H1 (cell line): ENCODE data around the gene FAM221B. TPM values are rescaled to one million over a fixed set of nuclear protein-coding genes. Genes with fewer than 3 reads are reported as not detected.

Experiments
- CTCF ChIA-PET: fragments of 300-600 bp; sonication (Branson Sonifier 250); formaldehyde crosslinking; loops from one replicate; lab custom pipeline; 2021; ENCODE audit not compliant: partially characterized antibody; lab: Charles Lee
- POLR2A ChIA-PET: fragments of 300-600 bp; sonication (Branson Sonifier 250); formaldehyde crosslinking; loops from one replicate; lab custom pipeline; 2021; ENCODE audit warnings: inconsistent platforms; ENCODE audit not compliant: partially characterized antibody; lab: Charles Lee
- DNase-seq, 2 experiments: peaks; one replicate each; pipeline versions ENCODE4 v3.0.0 to v3.0.0-alpha.2; 2010 to 2022; ENCODE audit warnings: low spot score in 2 of 2, low read depth in 1 of 2, mixed read lengths in 1 of 2
- FAIRE-seq: peaks from 2 replicates; lab custom pipeline; 2011; peaks lifted over from hg19 to GRCh38; lab: Jason Lieb, UNC
- H2AFZ ChIP-seq: 2 replicates; pipeline ENCODE4 v1.8.1; 2012; ENCODE audit warnings: low read length, inconsistent platforms
- H2AK5ac ChIP-seq: 2 replicates; pipeline ENCODE4 v1.6.1; 2013; ENCODE audit warnings: low read depth, low read length
- H2BK120ac ChIP-seq: replicated peaks from 2 replicates; pipeline ENCODE3; 2013; ENCODE audit warnings: low read depth, low read length, inconsistent platforms
- H2BK12ac ChIP-seq: 2 replicates; pipeline ENCODE4 v1.6.1; 2013; ENCODE audit warnings: low read depth, low read length
- H2BK15ac ChIP-seq: 2 replicates; pipeline ENCODE4 v1.6.1; 2013; ENCODE audit warnings: low read length
- H2BK20ac ChIP-seq: 2 replicates; pipeline ENCODE4 v1.6.1; 2013; ENCODE audit warnings: low read length
- H2BK5ac ChIP-seq: 2 replicates; pipeline ENCODE4 v1.6.1; 2013; ENCODE audit warnings: low read depth, low read length
- H3K14ac ChIP-seq: 2 replicates; pipeline ENCODE4 v1.6.1; 2013; ENCODE audit warnings: inconsistent platforms; ENCODE audit not compliant: insufficient read length
- H3K18ac ChIP-seq: 2 replicates; pipeline ENCODE4 v1.6.1; 2013; ENCODE audit warnings: low read length; ENCODE audit errors: extremely low read depth
- H3K23ac ChIP-seq: 2 replicates; pipeline ENCODE4 v1.6.1; 2013; ENCODE audit warnings: inconsistent platforms; ENCODE audit not compliant: insufficient read length
- H3K23me2 ChIP-seq: 2 replicates; pipeline ENCODE4 v1.6.1; 2013; ENCODE audit warnings: low read depth, low read length
- H3K27ac ChIP-seq: 2 replicates; pipeline ENCODE4 v1.6.1; 2011; ENCODE audit warnings: low read depth, low read length, inconsistent platforms
- H3K27me3 ChIP-seq, 4 experiments: replicated peaks in 1 of 4; 1 replicate in 1 of 4; 2 replicates in 3 of 4; pipeline versions ENCODE4 v1.6.1 to v1.8.1; 2011 to 2013; ENCODE audit warnings: low read length in 3 of 4, mild to moderate bottlenecking in 3 of 4, inconsistent platforms in 2 of 4, mixed read lengths in 2 of 4, moderate library complexity in 1 of 4; ENCODE audit not compliant: control insufficient read depth in 3 of 4, insufficient read depth in 3 of 4; ENCODE audit errors: extremely low read depth in 1 of 4
- H3K36me3 ChIP-seq, 4 experiments: 2 replicates each; pipeline versions ENCODE4 v1.6.1 to v1.8.1; 2011 to 2013; ENCODE audit warnings: mild to moderate bottlenecking in 4 of 4, low read length in 3 of 4, moderate library complexity in 2 of 4, control low read depth in 1 of 4, inconsistent platforms in 1 of 4; ENCODE audit not compliant: insufficient read depth in 4 of 4, control insufficient read depth in 2 of 4
- H3K4ac ChIP-seq: replicated peaks from 2 replicates; pipeline ENCODE3; 2013; ENCODE audit warnings: low read length, low read depth, mixed read lengths, inconsistent platforms; ENCODE audit not compliant: insufficient read length
- H3K4me1 ChIP-seq, 4 experiments: replicated peaks in 1 of 4; 1 replicate in 1 of 4; 2 replicates in 3 of 4; pipeline versions ENCODE4 v1.6.1 to v1.8.1; 2011 to 2013; ENCODE audit warnings: low read length in 3 of 4, inconsistent platforms in 2 of 4, mixed read lengths in 1 of 4; ENCODE audit not compliant: insufficient read depth in 4 of 4, control insufficient read depth in 3 of 4
- H3K4me2 ChIP-seq, 2 experiments: 2 replicates each; pipeline versions ENCODE4 v1.6.1 to v1.8.1; 2011 to 2013; ENCODE audit warnings: low read depth in 2 of 2, low read length in 2 of 2, control low read depth in 1 of 2, inconsistent platforms in 1 of 2, mild to moderate bottlenecking in 1 of 2; ENCODE audit not compliant: insufficient read depth in 1 of 2
- H3K4me3 ChIP-seq, 4 experiments: fragments of 200-600, 300-600 bp in 1 of 4; sonication (generic), shearing (Covaris generic), sonication (Bioruptor Twin) in 1 of 4; 2 replicates each; pipeline versions ENCODE4 v1.5.1 to v1.8.1; 2011 to 2016; ENCODE audit warnings: low read length in 4 of 4, low read depth in 3 of 4, control low read depth in 2 of 4, inconsistent platforms in 2 of 4, mild to moderate bottlenecking in 2 of 4, mixed read lengths in 1 of 4, moderate library complexity in 1 of 4; ENCODE audit not compliant: insufficient read depth in 2 of 4; ENCODE audit errors: extremely low read depth in 1 of 4
- H3K56ac ChIP-seq: replicated peaks from 2 replicates; pipeline ENCODE3; 2013; ENCODE audit warnings: low read depth, mild to moderate bottlenecking, mixed read lengths, low read length, inconsistent platforms; ENCODE audit not compliant: insufficient read length
- H3K79me1 ChIP-seq: 2 replicates; pipeline ENCODE4 v1.6.1; 2013; ENCODE audit warnings: low read depth, low read length, control low read depth
- H3K79me2 ChIP-seq, 2 experiments: 2 replicates each; pipeline versions ENCODE4 v1.6.1 to v1.8.1; 2012 to 2013; ENCODE audit warnings: low read length in 2 of 2, mild to moderate bottlenecking in 2 of 2, inconsistent platforms in 1 of 2; ENCODE audit not compliant: insufficient read depth in 2 of 2, control insufficient read depth in 1 of 2
- H3K9ac ChIP-seq, 4 experiments: replicated peaks in 1 of 4; 1 replicate in 1 of 4; 2 replicates in 3 of 4; pipeline versions ENCODE4 v1.6.1 to v1.8.1; 2011 to 2013; ENCODE audit warnings: low read depth in 3 of 4, low read length in 3 of 4, control low read depth in 2 of 4, mild to moderate bottlenecking in 2 of 4, moderate library complexity in 2 of 4, inconsistent platforms in 1 of 4; ENCODE audit errors: extremely low read depth in 1 of 4
- H3K9me3 ChIP-seq, 2 experiments: 2 replicates each; pipeline versions ENCODE4 v1.6.1 to v1.8.1; 2012 to 2013; ENCODE audit warnings: mild to moderate bottlenecking in 2 of 2, moderate library complexity in 2 of 2, control low read depth in 1 of 2, inconsistent platforms in 1 of 2, low read depth in 1 of 2, low read length in 1 of 2, mixed read lengths in 1 of 2; ENCODE audit not compliant: insufficient read depth in 2 of 2
- H4K20me1 ChIP-seq, 2 experiments: replicated peaks in 1 of 2; 2 replicates each; pipeline versions ENCODE3 to v1.8.1; 2011 to 2013; ENCODE audit warnings: inconsistent platforms in 2 of 2, low read length in 2 of 2, mild to moderate bottlenecking in 1 of 2; ENCODE audit not compliant: insufficient read depth in 2 of 2, control insufficient read depth in 1 of 2
- H4K5ac ChIP-seq: 2 replicates; pipeline ENCODE4 v1.6.1; 2013; ENCODE audit warnings: low read length, low read depth, mixed read lengths, inconsistent platforms; ENCODE audit not compliant: insufficient read length
- H4K8ac ChIP-seq: 2 replicates; pipeline ENCODE4 v1.8.0; 2013; ENCODE audit warnings: mild to moderate bottlenecking, moderate library complexity, low read length, inconsistent platforms; ENCODE audit not compliant: insufficient read depth; ENCODE audit errors: extremely low read depth
- H4K91ac ChIP-seq: replicated peaks from 2 replicates; pipeline ENCODE3; 2013; ENCODE audit warnings: low read length, mixed read lengths, inconsistent platforms; ENCODE audit not compliant: insufficient read length
- ATF3 ChIP-seq: IDR thresholded peaks from 2 replicates; pipeline ENCODE4 v1.6.1; 2011; ENCODE audit warnings: low read depth, mild to moderate bottlenecking, low read length; ENCODE audit not compliant: insufficient read depth
- CHD2 ChIP-seq: IDR thresholded peaks from 2 replicates; pipeline ENCODE4 v1.6.1; 2012; ENCODE audit warnings: low read length, improper control_type of control experiment
- CTCF ChIP-seq, 3 experiments: IDR thresholded peaks; 1 replicate in 2 of 3; 2 replicates in 1 of 3; pipeline versions ENCODE4 v1.5.1 to v1.6.1; 2011; ENCODE audit warnings: low read length in 3 of 3, mild to moderate bottlenecking in 3 of 3, inconsistent platforms in 2 of 3, low read depth in 1 of 3, moderate library complexity in 1 of 3; ENCODE audit not compliant: insufficient read depth in 1 of 3; ENCODE audit errors: control extremely low read depth in 1 of 3
- EGR1 ChIP-seq: IDR thresholded peaks from 2 replicates; pipeline ENCODE4 v1.6.1; 2011; ENCODE audit warnings: low read depth, low read length, borderline replicate concordance
- EZH2 ChIP-seq: fragments of 200-600 bp; sonication (generic); IDR thresholded peaks from 2 replicates; pipeline ENCODE4 v1.7.1; 2012; ENCODE audit warnings: low read depth, mild to moderate bottlenecking, moderate library complexity, low read length, inconsistent platforms; ENCODE audit not compliant: severe bottlenecking
- HDAC2 ChIP-seq, 2 experiments: fragments of 300-600 bp in 1 of 2; sonication (generic) in 1 of 2; IDR thresholded peaks; 2 replicates each; pipeline ENCODE4 v1.6.1; 2011 to 2012; ENCODE audit warnings: low read depth in 2 of 2, low read length in 2 of 2, mild to moderate bottlenecking in 2 of 2, moderate library complexity in 2 of 2, borderline replicate concordance in 1 of 2, inconsistent platforms in 1 of 2
- MAFK ChIP-seq: IDR thresholded peaks from 2 replicates; pipeline ENCODE4 v1.6.1; 2012; ENCODE audit warnings: low read depth, mild to moderate bottlenecking, improper control_type of control experiment, low read length
- TAF1 ChIP-seq: IDR thresholded peaks from 2 replicates; pipeline ENCODE4 v1.6.1; 2011; ENCODE audit warnings: mild to moderate bottlenecking, low read depth, low read length
- whole genome bisulfite sequencing, 2 experiments: shearing (Covaris generic) in 1 of 2; methylation state at CpG; one replicate each; pipeline versions ENCODE4 v1.1.6 to v1.1.7; 2013 to 2015; ENCODE audit warnings: low lambda C conversion rate in 2 of 2, mixed read lengths in 2 of 2, inconsistent platforms in 1 of 2, low coverage in 1 of 2, missing lambda C conversion rate in 1 of 2; ENCODE audit not compliant: insufficient replicate concordance in 2 of 2, insufficient coverage in 1 of 2, insufficient read length in 1 of 2; ENCODE audit errors: extremely low coverage in 1 of 2, missing lambda C conversion rate in 1 of 2; 5-methylcytosine and 5-hydroxymethylcytosine counted together
- polyA plus RNA-seq, 7 experiments: library from polyadenylated mRNA; depleted of rRNA in 3 of 7; stranded (reverse) in 5 of 7; unstranded in 2 of 7; fragments of >200 nt in 5 of 7; fragments of 200-250 nt in 2 of 7; gene quantifications; 1 replicate in 5 of 7; 2 replicates in 1 of 7; 4 replicates in 1 of 7; pipeline versions ENCODE4 v1.2.1 to v1.2.3, GENCODE V29; 2011 to 2013; ENCODE audit warnings: missing spikeins in 2 of 7, mixed read lengths in 2 of 7
- total RNA-seq: library from RNA; stranded (reverse); fragmentation: NEBNext Ultra II Directional; extraction: Animal tissue kit (Norgen Biotek cat#: 25700); gene quantifications from 2 replicates; pipeline ENCODE4 v1.2.1, GENCODE V29; 2021

The FAM221B gene
- total and polyA plus RNA-seq, 2 of the 8 experiments (the other 6 are each of a cell fraction or from before 2014, with no cell fraction given) = not detected

- Histone ChIP-seq H2AFZ (no peak overlapping the region), H3K14ac (no peak overlapping the region), H3K9ac (no peak overlapping the region), H3K79me2 (no peaks in the 10 kb centered on the region), H3K36me3 (peaks cover 0 to 5% (median 0%) of the 10 kb centered on the region in 4 experiments; a peak in 1 of 8 replicates), H4K91ac (no peak overlapping the region), H3K23me2 (peaks cover 15% of the 10 kb centered on the region), H2BK5ac (no peak overlapping the region), H4K5ac (no peak overlapping the region), H3K23ac (no peak overlapping the region), H3K56ac (no peak overlapping the region), H4K8ac (no peak overlapping the region), H3K79me1 (no peaks in the 10 kb centered on the region; the same call in 1 of the 2 replicates), H2BK15ac (no peak overlapping the region), H3K27ac (no peak overlapping the region), H3K18ac (no peak overlapping the region), H3K4me2 (no peak overlapping the region; a peak in 1 of 4 replicates), H4K20me1 (no peaks in the 10 kb centered on the region), H2BK20ac (no peak overlapping the region), H3K9me3 (no peaks in the 10 kb centered on the region), H3K4me3 (no peak overlapping the region), H3K4ac (no peak overlapping the region), H2BK120ac (no peak overlapping the region), H2BK12ac (no peak overlapping the region), H3K4me1 (peaks cover 10 to 22% (median 14%) of the 10 kb centered on the region in 4 experiments), H2AK5ac (no peak overlapping the region), H3K27me3 (peaks cover 0 to 12% (median 9%) of the 10 kb centered on the region in 4 experiments; a peak in 6 of 7 replicates)
- POLR2A ChIA-PET = interaction anchor here (1.6 to 5.9 kb wide), 3 partner anchors 9 to 14 kb away, joined by 4 to 43 read pairs (median 18); no protein-coding TSS in a partner anchor
- CTCF ChIA-PET = interaction anchor here (1.2 to 16.5 kb wide), 4 partner anchors 13 to 58 kb away, joined by 4 to 172 read pairs (median 26); partner anchors contain the start of genes FAM221B and TMEM8B
- DNase-seq (no peak), FAIRE-seq (no peak)
- 96% methylated on average over 4 of the region's 4 CpGs; no CpG with 5 or more reads in 1 of the 2 experiments for WGBS, 2 experiments
- TF ChIP-seq CTCF (IDR thresholded peaks at IDR 0.05; ENCODE audit: control extremely low read depth in 1 of 3, insufficient read depth in 1 of 3, low read depth in 1 of 3, low read length in 3 of 3) = no peak
- TF ChIP-seq EGR1 = no peak
- TF ChIP-seq EZH2 = no peak
- TF ChIP-seq HDAC2 (IDR thresholded peaks at IDR 0.05; ENCODE audit: borderline replicate concordance in 1 of 2, low read depth in 2 of 2, low read length in 2 of 2) = no peak
- no peak for TF ChIP-seq ATF3
- no peak for TF ChIP-seq TAF1
- TF ChIP-seq CHD2 = no peak
- TF ChIP-seq MAFK = no peak
These were observed 19.4 kb upstream of the FAM221B start for GRCh38 chr9:35847792-35848572.
